ENCODE measurements around the gene PCED1A. TPM values are rescaled to one million over a fixed set of nuclear protein-coding genes. Genes with fewer than 3 reads are reported as not detected.

The PCED1A gene, protein sequence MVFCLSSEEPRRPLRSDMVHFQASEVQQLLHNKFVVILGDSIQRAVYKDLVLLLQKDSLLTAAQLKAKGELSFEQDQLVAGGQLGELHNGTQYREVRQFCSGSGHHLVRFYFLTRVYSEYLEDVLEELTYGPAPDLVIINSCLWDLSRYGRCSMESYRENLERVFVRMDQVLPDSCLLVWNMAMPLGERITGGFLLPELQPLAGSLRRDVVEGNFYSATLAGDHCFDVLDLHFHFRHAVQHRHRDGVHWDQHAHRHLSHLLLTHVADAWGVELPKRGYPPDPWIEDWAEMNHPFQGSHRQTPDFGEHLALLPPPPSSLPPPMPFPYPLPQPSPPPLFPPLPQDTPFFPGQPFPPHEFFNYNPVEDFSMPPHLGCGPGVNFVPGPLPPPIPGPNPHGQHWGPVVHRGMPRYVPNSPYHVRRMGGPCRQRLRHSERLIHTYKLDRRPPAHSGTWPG
- 10 to 100 TPM; 12.7 to 27.7 (median 21.5) TPM for total RNA-seq
- 10 to 100 TPM in 2 of 3 donors, 1 to 10 TPM in 1; 8.6 to 28.0 (median 10.2) TPM for polyA plus RNA-seq

DNA sequence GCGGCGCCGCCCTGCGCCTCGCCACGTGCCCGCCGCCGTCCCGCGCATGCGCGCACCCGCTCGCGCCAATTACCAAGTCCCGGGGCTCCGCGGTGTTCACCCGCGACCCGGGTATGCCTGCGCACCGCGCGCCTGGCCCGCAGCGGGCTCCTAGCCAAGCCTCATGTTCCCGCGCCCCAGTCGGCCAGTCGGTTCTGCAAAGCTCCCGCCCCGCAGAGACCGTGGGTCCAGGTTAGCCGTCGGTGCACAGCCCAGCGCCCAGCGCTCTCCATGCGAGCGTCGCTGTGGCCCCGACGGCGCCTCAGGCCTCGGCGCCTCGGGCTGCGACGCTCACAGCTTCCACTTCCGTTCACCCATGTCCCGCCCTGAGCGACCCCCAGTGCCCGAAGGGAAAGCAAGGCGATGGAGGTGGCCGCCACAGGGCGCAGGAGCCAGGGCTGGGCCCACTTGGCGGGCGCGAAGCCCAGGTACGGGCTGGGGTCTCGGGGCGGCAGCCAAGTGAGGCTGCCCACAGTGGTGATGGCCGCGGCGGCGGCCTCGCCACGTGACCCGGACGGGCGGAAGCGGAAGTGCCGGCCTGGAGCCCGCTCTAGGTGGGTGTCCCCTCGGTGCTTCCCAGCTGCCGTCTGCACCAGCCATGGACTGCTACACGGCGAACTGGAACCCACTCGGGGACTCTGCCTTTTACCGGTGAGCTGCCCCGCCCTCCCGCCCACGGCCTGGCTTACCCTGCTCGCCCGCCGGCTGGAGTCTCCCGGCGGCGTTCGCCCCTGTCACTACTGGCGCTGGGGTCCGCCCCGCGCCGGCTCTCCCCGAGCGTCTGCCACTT lies at the start of gene PCED1A, which contains the start of gene VPS16:
TSS of gene PCED1A (minus strand) at position 518 of the 829 bp plus-strand sequence. CDS start 743 bp downstream, outside the sequence.
TSS of gene VPS16 (plus strand) at position 608 of the 829 bp plus-strand sequence. CDS start at position 638, 30 bp downstream.
- peak; percentile 93 for DNase-seq
- Histone ChIP-seq H3K4me3 (peak within 1 kb of the TSS; percentile 79 to 96 (median 85)), H3K4me1 (peaks cover 0 to 24% (median 14%) of the 10 kb centered on the region in 4 donors), H3K27ac (peak within 1 kb of the TSS; percentile 86 to 95 (median 92)), H3K9me3 (no peaks in the 10 kb centered on the region), H3K27me3 (no peaks in the 10 kb centered on the region), H3K36me3 (peaks cover 0 to 13% (median 0%) of the 10 kb centered on the region in 4 donors)
- TF ChIP-seq EP300 (IDR thresholded peaks at IDR 0.05), result no peak
- TF ChIP-seq POLR2AphosphoS5 (IDR thresholded peaks at IDR 0.05), result peak; percentile 52 to 89 (median 78)
- TF ChIP-seq, protein P1, sequence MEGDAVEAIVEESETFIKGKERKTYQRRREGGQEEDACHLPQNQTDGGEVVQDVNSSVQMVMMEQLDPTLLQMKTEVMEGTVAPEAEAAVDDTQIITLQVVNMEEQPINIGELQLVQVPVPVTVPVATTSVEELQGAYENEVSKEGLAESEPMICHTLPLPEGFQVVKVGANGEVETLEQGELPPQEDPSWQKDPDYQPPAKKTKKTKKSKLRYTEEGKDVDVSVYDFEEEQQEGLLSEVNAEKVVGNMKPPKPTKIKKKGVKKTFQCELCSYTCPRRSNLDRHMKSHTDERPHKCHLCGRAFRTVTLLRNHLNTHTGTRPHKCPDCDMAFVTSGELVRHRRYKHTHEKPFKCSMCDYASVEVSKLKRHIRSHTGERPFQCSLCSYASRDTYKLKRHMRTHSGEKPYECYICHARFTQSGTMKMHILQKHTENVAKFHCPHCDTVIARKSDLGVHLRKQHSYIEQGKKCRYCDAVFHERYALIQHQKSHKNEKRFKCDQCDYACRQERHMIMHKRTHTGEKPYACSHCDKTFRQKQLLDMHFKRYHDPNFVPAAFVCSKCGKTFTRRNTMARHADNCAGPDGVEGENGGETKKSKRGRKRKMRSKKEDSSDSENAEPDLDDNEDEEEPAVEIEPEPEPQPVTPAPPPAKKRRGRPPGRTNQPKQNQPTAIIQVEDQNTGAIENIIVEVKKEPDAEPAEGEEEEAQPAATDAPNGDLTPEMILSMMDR (IDR thresholded peaks at IDR 0.05), result no peak
- peak; percentile 25 to 34 for TF ChIP-seq POLR2A (IDR thresholded peaks at IDR 0.05)
- intact Hi-C loops (cut with DNase I), result loop anchor here (2.0 to 10.0 kb wide), 2 partner anchors 32 to 146 kb away; partner anchors contain the start of genes EBF4 and PTPRA
- 5 to 8% methylated on average over 98 of the region's 98 CpGs for WGBS, 2 donors

DNA sequence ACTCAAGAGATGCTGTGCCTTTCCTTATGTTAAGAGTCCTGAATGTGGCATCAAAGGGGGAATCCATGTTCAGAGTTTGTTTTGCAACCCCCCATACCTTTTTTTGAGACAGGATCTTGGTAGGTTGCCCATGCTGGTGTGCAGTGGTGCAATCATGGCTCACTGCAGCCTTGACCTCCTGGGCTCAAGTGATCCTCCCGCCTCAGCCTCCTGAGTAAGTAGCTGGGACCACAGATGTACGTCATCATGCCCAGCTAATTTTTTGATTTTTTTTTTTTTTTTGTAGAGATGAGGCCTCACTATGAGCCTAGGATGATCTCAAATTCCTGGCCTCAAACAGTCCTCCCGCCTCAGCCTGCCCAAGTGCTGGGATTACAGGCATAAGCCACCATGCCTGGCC lies 49.3 kb upstream of the PCED1A start:
- DNase-seq, result no peak
- intact Hi-C loops (cut with DNase I), result no loop called here
- H3K4me1 ChIP-seq, result peaks cover 0 to 18% (median 13%) of the 10 kb centered on the region in 4 donors
- no peaks in the 10 kb centered on the region for H3K9me3 ChIP-seq
- WGBS, 2 donors, result 95 to 97% methylated on average over 3 of the region's 3 CpGs
- no peak overlapping the region for H3K4me3 ChIP-seq
- no peaks in the 10 kb centered on the region for H3K27me3 ChIP-seq
- H3K27ac ChIP-seq, result no peak overlapping the region
- TF ChIP-seq, protein P1 (IDR thresholded peaks at IDR 0.05), result no peak
- no peaks in the 10 kb centered on the region for H3K36me3 ChIP-seq

DNA sequence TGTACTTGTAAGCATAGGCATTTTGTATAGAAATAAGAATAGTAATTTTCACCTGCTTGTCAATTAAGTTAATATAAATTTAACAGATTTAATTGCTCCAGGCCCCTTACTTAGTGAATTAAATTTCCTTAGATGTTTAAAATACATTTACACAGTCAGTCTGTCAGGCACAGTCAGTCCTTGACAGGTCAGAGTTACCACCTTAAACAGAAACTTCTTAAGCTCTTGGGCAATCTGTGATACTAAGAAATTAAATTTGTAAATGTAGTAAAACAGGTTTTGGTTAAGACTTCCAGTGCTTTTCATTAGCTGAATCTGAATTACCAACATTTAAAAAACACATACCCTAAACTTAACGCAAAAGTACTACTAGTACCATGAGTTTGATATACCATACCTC lies 48.8 kb upstream of the PCED1A start:
- whole genome bisulfite sequencing, 2 donors, result 45 to 85% methylated on average over 1 of the region's 1 CpG
- H3K4me3 ChIP-seq, result no peak overlapping the region

GRCh38 chr20:2888224-2888955 lies 47.9 kb upstream of the PCED1A start:
- Histone ChIP-seq H3K27me3 (no peaks in the 10 kb centered on the region), H3K4me3 (no peak overlapping the region), H3K36me3 (no peaks in the 10 kb centered on the region), H3K27ac (no peak overlapping the region), H3K4me1 (peaks cover 0 to 18% (median 13%) of the 10 kb centered on the region in 4 donors), H3K9me3 (no peaks in the 10 kb centered on the region)
- no peak for DNase-seq
- TF ChIP-seq EP300 (IDR thresholded peaks at IDR 0.05) (no peak), POLR2AphosphoS5 (IDR thresholded peaks at IDR 0.05) (no peak)
- 90 to 95% methylated on average over 4 of the region's 4 CpGs for WGBS, 2 donors
- intact Hi-C loops (cut with DNase I), result no loop called here

More for the DNA sequence above, 48.8 kb upstream of the PCED1A start:
- Histone ChIP-seq H3K4me1 (peaks cover 0 to 18% (median 13%) of the 10 kb centered on the region in 4 donors), H3K27ac (no peak overlapping the region), H3K9me3 (no peaks in the 10 kb centered on the region), H3K27me3 (no peaks in the 10 kb centered on the region), H3K36me3 (no peaks in the 10 kb centered on the region)
- DNase-seq, result no peak
- intact Hi-C loops (cut with DNase I), result no loop called here
- no peak for TF ChIP-seq EP300 (IDR thresholded peaks at IDR 0.05)
- TF ChIP-seq POLR2AphosphoS5 (IDR thresholded peaks at IDR 0.05), result no peak
- TF ChIP-seq POLR2A (IDR thresholded peaks at IDR 0.05), result no peak

DNA sequence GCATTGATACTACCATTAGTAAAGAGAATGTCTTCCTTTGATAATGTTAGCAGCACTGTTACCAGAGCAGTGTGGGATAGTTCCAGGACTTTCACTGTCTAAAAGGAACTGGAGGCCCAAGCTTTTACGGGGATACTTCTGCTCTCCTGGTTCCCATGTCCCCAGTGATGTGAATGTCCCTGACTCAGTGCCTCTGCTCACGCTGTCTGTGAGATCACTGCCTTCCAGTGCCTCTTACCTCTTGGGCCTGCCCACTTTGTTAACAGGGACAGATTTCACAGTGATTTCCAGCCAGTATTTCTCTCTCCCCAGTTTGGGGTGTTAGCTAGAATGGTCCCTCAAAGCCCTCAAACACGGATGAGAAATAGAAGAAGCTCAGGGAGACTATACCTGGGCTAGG lies 47.3 kb upstream of the PCED1A start:
- TF ChIP-seq, protein P1 (IDR thresholded peaks at IDR 0.05), result no peak
- TF ChIP-seq EP300 (IDR thresholded peaks at IDR 0.05), result no peak
- TF ChIP-seq POLR2A (IDR thresholded peaks at IDR 0.05), result no peak
- no peak for TF ChIP-seq POLR2AphosphoS5 (IDR thresholded peaks at IDR 0.05)
- WGBS, 2 donors, result 90 to 92% methylated on average over 3 of the region's 3 CpGs
- Histone ChIP-seq H3K4me3 (no peak overlapping the region), H3K27ac (no peak overlapping the region), H3K27me3 (no peaks in the 10 kb centered on the region), H3K36me3 (no peaks in the 10 kb centered on the region), H3K4me1 (peaks cover 0 to 17% (median 12%) of the 10 kb centered on the region in 4 donors), H3K9me3 (no peaks in the 10 kb centered on the region)
- intact Hi-C loops (cut with DNase I), result no loop called here
- DNase-seq, result no peak

Data from sigmoid colon (tissue), 7 donors.